Left kidney (tissue), 2 donors: ENCODE data around the gene YES1. TPM values are rescaled to one million over a fixed set of nuclear protein-coding genes. Genes with fewer than 3 reads are reported as not detected.
"Not testable (repeated sequence)": the region's sequence is repeated elsewhere in the genome, so short reads cannot be mapped to it uniquely, and the experiment has no call there.

ENCODE experiments used
- DNase-seq: peaks from one replicate; pipeline ENCODE4 v3.0.0-alpha.2; 2013
- polyA plus RNA-seq: library from polyadenylated mRNA; unstranded; fragments of 120-200 nt; gene quantifications from one replicate; pipeline ENCODE4 v1.2.1, GENCODE V29; 2013; ENCODE audit not compliant: insufficient read length

Gene YES1
- polyA plus RNA-seq, 1 donor: 75.3 TPM

- no peak for DNase-seq
Observed at GRCh38 chr18:686339-687111, 125.5 kb downstream of the YES1 start.

GRCh38 chr18:685438-685837 is 126.6 kb downstream of the YES1 start:
- no peak for DNase-seq

GRCh38 chr18:683531-683930 is 128.5 kb downstream of the YES1 start:
- no peak for DNase-seq

GRCh38 chr18:682833-683232 is 129.2 kb downstream of the YES1 start:
- no peak for DNase-seq

GRCh38 chr18:682416-682815 is 129.6 kb downstream of the YES1 start:
- DNase-seq: not testable (repeated sequence)

GRCh38 chr18:681985-682384 is 130.1 kb downstream of the YES1 start:
- DNase-seq: no peak

- DNase-seq: no peak
Observed at GRCh38 chr18:680392-680791, 131.7 kb downstream of the YES1 start.

- DNase-seq: no peak
Observed at GRCh38 chr18:679516-679915, 132.5 kb downstream of the YES1 start.

- no peak for DNase-seq
Observed at GRCh38 chr18:678482-679182, 133.4 kb downstream of the YES1 start.

- DNase-seq: no peak
Observed at GRCh38 chr18:677951-678381, 134.1 kb downstream of the YES1 start.

- DNase-seq: no peak
Observed at GRCh38 chr18:677145-677544, 134.9 kb downstream of the YES1 start.

GRCh38 chr18:676736-677135 is 135.3 kb downstream of the YES1 start:
- no peak for DNase-seq

GRCh38 chr18:676069-676468 is 136.0 kb downstream of the YES1 start:
- no peak for DNase-seq

GRCh38 chr18:675307-675706 is 136.7 kb downstream of the YES1 start:
- DNase-seq: no peak

- DNase-seq: no peak
Observed at GRCh38 chr18:673769-674168, 138.3 kb downstream of the YES1 start.

- no peak for DNase-seq
Observed at GRCh38 chr18:673317-673716, 138.7 kb downstream of the YES1 start.

Other genes with a start within 250 kb of the YES1 start
- gene CETN1, start 231.9 kb downstream of the YES1 start, polyA plus RNA-seq: not detected
- gene CLUL1, start 215.3 kb downstream of the YES1 start, polyA plus RNA-seq: 18.4 TPM
- gene TYMS, start 154.6 kb downstream of the YES1 start, polyA plus RNA-seq: 180 TPM
- 141 TPM for gene ENOSF1, start 99.6 kb downstream of the YES1 start, polyA plus RNA-seq
- gene ADCYAP1, start 92.6 kb upstream of the YES1 start, polyA plus RNA-seq: 0.10 TPM